Measurements from ENCODE around the gene RPS6KA4. TPM values are rescaled to one million over a fixed set of nuclear protein-coding genes. Genes with fewer than 3 reads are reported as not detected.

RPS6KA4 gene
- total RNA-seq, 1 donor from 2014 or later: 30.8 TPM

GRCh38 chr11:64344787-64345186 lies 14.2 kb upstream of the RPS6KA4 start:
- intact Hi-C loops (cut with micrococcal nuclease): no loop called here

GRCh38 chr11:64347193-64347867 lies 11.6 kb upstream of the RPS6KA4 start:
- intact Hi-C loops (cut with micrococcal nuclease): no loop called here

GRCh38 chr11:64348383-64349024 lies 10.5 kb upstream of the RPS6KA4 start:
- intact Hi-C loops (cut with micrococcal nuclease): no loop called here

- intact Hi-C loops (cut with micrococcal nuclease): no loop called here
These were observed 10.0 kb upstream of the RPS6KA4 start for GRCh38 chr11:64349025-64349387.

- intact Hi-C loops (cut with micrococcal nuclease): no loop called here
These were observed 9.6 kb upstream of the RPS6KA4 start for GRCh38 chr11:64349404-64349803.

- intact Hi-C loops (cut with micrococcal nuclease): no loop called here
These were observed 7.8 kb upstream of the RPS6KA4 start for GRCh38 chr11:64351136-64351631.

GRCh38 chr11:64352099-64352994 lies 6.6 kb upstream of the RPS6KA4 start:
- intact Hi-C loops (cut with micrococcal nuclease): no loop called here

GRCh38 chr11:64352995-64353714 lies 5.8 kb upstream of the RPS6KA4 start:
- intact Hi-C loops (cut with micrococcal nuclease): no loop called here

GRCh38 chr11:64353715-64354506 lies 5.1 kb upstream of the RPS6KA4 start:
- intact Hi-C loops (cut with micrococcal nuclease): no loop called here

GRCh38 chr11:64355078-64355940 lies 3.7 kb upstream of the RPS6KA4 start:
- intact Hi-C loops (cut with micrococcal nuclease): loop anchor here (5.0 kb wide), 2 partner anchors 297 to 657 kb away; partner anchors contain the start of gene ARL2

- intact Hi-C loops (cut with micrococcal nuclease): loop anchor here (5.0 kb wide), 2 partner anchors 296 to 656 kb away; partner anchors contain the start of gene ARL2
These were observed 2.2 kb upstream of the RPS6KA4 start for GRCh38 chr11:64356498-64357411.

GRCh38 chr11:64357446-64357845 lies 1.5 kb upstream of the RPS6KA4 start:
- intact Hi-C loops (cut with micrococcal nuclease): loop anchor here (5.0 kb wide), 2 partner anchors 295 to 655 kb away; partner anchors contain the start of gene ARL2

GRCh38 chr11:64357904-64358535 lies 942 bp upstream of the RPS6KA4 start:
- intact Hi-C loops (cut with micrococcal nuclease): loop anchor here (5.0 kb wide), 2 partner anchors 294 to 654 kb away; partner anchors contain the start of gene ARL2

- intact Hi-C loops (cut with micrococcal nuclease): loop anchor here (5.0 kb wide), 2 partner anchors 294 to 654 kb away; partner anchors contain the start of gene ARL2
These were observed 441 bp upstream of the RPS6KA4 start for GRCh38 chr11:64358536-64358906.

- intact Hi-C loops (cut with micrococcal nuclease): loop anchor here (1.0 to 5.0 kb wide), 4 partner anchors 18 to 652 kb away; partner anchors contain the start of genes ARL2 and PRDX5
These were observed 917 bp downstream of the RPS6KA4 start for GRCh38 chr11:64359712-64360445.

GRCh38 chr11:64360448-64360921 lies 1.5 kb downstream of the RPS6KA4 start:
- intact Hi-C loops (cut with micrococcal nuclease): no loop called here

GRCh38 chr11:64361659-64362058 lies 2.7 kb downstream of the RPS6KA4 start:
- intact Hi-C loops (cut with micrococcal nuclease): no loop called here
